Thyroid gland (tissue), 4 donors: ENCODE data around the gene BEND7. TPM values are rescaled to one million over a fixed set of nuclear protein-coding genes. Genes with fewer than 3 reads are reported as not detected.
A peak's percentile ranks its signal among the peaks of the same experiment; 100 is the strongest.

ENCODE experiments used
- DNase-seq, 2 donors: peaks; one replicate each; pipeline ENCODE4 v3.0.0-alpha.2; 2019
- H3K27ac ChIP-seq, 3 donors: fragments of 200-600 bp; sonication (generic); 1 replicate in 2 of 3; 2 replicates in 1 of 3; pipeline ENCODE4 v1.5.1; 2016 to 2019; ENCODE audit warnings: mild to moderate bottlenecking in 1 of 3, moderate library complexity in 1 of 3
- H3K27me3 ChIP-seq: fragments of 200-600 bp; sonication (generic); one replicate; pipeline ENCODE4 v1.5.1; 2019
- H3K36me3 ChIP-seq, 2 donors: fragments of 200-600 bp; sonication (generic); one replicate each; pipeline ENCODE4 v1.5.1; 2016 to 2019
- H3K4me1 ChIP-seq, 2 donors: fragments of 200-600 bp; sonication (generic); one replicate each; pipeline ENCODE4 v1.5.1; 2017 to 2019
- H3K4me3 ChIP-seq, 3 donors: fragments of 200-600 bp; sonication (generic); replicated peaks in 1 of 3; 1 replicate in 2 of 3; 2 replicates in 1 of 3; pipeline ENCODE4 v1.5.1; 2016; ENCODE audit warnings: mild to moderate bottlenecking in 1 of 3
- H3K9me3 ChIP-seq: fragments of 200-600 bp; sonication (generic); one replicate; pipeline ENCODE4 v1.5.1; 2017
- POLR2A ChIP-seq, 2 donors: fragments of 450-650 bp; IDR thresholded peaks; one replicate each; pipeline ENCODE4 v1.6.1; 2017; ENCODE audit warnings: antibody characterized with exemption in 2 of 2, mild to moderate bottlenecking in 2 of 2, moderate library complexity in 1 of 2
- WGBS, 2 donors: methylation state at CpG; one replicate each; pipeline ENCODE4 v1.1.5; 2017; 5-methylcytosine and 5-hydroxymethylcytosine counted together
- intact Hi-C: fragments of 100-400 bp; cut with DNase I; formaldehyde crosslinking; loops from one replicate; pipeline ENCODE4 v1.15.1; 2023
- total RNA-seq, 4 donors: library from RNA; depleted of rRNA; stranded (reverse); fragments of >200 nt; gene quantifications; one replicate each; pipeline ENCODE4 v1.2.3, GENCODE V29; 2016
- TF ChIP-seq, protein P1 (sequence below), 6 experiments: fragments of 200-600 bp in 3 of 6; fragments of 450-650 bp in 3 of 6; sonication (generic) in 3 of 6; IDR thresholded peaks; one replicate each; pipeline ENCODE4 v1.5.1; 2016 to 2019; ENCODE audit warnings: antibody characterized with exemption in 6 of 6, mild to moderate bottlenecking in 2 of 6, inconsistent platforms in 1 of 6, moderate library complexity in 1 of 6

BEND7 gene
- total RNA-seq, 4 donors from 2014 or later: 51.3 to 106 (median 84.3) TPM

DNA sequence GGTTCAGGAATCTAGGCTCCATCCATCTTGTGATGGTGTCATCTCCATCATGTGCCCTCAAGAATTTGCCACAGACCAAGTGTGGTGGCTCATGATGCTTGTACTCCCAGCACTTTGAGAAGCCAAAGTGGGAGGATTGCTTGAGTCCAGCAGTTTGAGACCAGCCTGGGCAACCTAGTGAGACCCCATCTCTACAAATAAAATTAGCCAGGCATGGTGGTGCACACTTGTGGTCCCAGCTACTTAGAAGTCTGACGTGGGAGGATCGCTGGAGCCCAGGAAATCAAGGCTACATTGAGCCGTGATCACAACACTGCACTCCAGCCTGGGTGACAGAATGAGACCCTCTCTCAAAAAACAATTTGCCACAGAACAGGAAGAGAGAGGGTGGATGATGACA, 127.7 kb downstream of the BEND7 start:
- DNase-seq: no peak
- TF ChIP-seq, protein P1, sequence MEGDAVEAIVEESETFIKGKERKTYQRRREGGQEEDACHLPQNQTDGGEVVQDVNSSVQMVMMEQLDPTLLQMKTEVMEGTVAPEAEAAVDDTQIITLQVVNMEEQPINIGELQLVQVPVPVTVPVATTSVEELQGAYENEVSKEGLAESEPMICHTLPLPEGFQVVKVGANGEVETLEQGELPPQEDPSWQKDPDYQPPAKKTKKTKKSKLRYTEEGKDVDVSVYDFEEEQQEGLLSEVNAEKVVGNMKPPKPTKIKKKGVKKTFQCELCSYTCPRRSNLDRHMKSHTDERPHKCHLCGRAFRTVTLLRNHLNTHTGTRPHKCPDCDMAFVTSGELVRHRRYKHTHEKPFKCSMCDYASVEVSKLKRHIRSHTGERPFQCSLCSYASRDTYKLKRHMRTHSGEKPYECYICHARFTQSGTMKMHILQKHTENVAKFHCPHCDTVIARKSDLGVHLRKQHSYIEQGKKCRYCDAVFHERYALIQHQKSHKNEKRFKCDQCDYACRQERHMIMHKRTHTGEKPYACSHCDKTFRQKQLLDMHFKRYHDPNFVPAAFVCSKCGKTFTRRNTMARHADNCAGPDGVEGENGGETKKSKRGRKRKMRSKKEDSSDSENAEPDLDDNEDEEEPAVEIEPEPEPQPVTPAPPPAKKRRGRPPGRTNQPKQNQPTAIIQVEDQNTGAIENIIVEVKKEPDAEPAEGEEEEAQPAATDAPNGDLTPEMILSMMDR (IDR thresholded peaks at IDR 0.05): no peak
- no peak for TF ChIP-seq POLR2A (IDR thresholded peaks at IDR 0.05)
- H3K27me3 ChIP-seq: no peaks in the 10 kb centered on the region
- peak overlapping the region in 1 of 3 donors; percentile 85 for H3K27ac ChIP-seq
- H3K4me3 ChIP-seq: no peak overlapping the region
- WGBS, 2 donors: 90 to 100% methylated on average over 3 of the region's 3 CpGs
- H3K4me1 ChIP-seq: peaks cover 3 to 6% of the 10 kb centered on the region in 2 donors
- H3K36me3 ChIP-seq: no peaks in the 10 kb centered on the region
- intact Hi-C loops: no loop called here
- no peaks in the 10 kb centered on the region for H3K9me3 ChIP-seq

- Histone ChIP-seq H3K4me3 (no peak overlapping the region), H3K27ac (no peak overlapping the region), H3K4me1 (peaks cover 3 to 6% of the 10 kb centered on the region in 2 donors), H3K9me3 (no peaks in the 10 kb centered on the region), H3K27me3 (no peaks in the 10 kb centered on the region), H3K36me3 (no peaks in the 10 kb centered on the region)
- 81 to 85% methylated on average over 15 of the region's 15 CpGs for WGBS, 2 donors
- intact Hi-C loops: no loop called here
- TF ChIP-seq, protein P1 (IDR thresholded peaks at IDR 0.05): no peak
- DNase-seq: no peak
These were observed 128.4 kb downstream of the BEND7 start for GRCh38 chr10:13400196-13400965.

- 91 to 95% methylated on average over 2 of the region's 2 CpGs for WGBS, 2 donors
- H3K36me3 ChIP-seq: no peaks in the 10 kb centered on the region
These were observed 129.1 kb downstream of the BEND7 start for GRCh38 chr10:13399752-13400151.

DNA sequence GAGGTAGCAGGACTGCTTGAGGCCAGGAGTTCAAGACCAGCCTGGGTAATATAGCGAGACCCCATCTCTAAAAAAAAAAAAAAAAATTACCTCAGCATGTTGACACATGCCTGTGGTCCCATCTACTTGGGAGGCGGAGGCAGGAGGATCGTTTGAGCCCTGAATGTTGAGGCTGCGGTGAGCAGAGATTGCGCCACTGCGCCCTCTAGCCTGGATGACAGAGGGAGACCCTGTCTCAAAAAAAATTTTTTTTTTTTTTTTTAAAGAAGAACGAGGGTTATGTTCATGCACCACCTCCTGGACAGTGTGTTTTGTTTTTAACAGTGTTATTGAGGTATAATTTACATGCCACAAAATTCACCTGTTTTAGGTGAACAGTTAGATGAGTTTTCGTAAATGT, 129.6 kb downstream of the BEND7 start:
- no peak for DNase-seq
- Histone ChIP-seq H3K4me3 (no peak overlapping the region), H3K9me3 (no peaks in the 10 kb centered on the region), H3K36me3 (no peaks in the 10 kb centered on the region), H3K27ac (no peak overlapping the region), H3K27me3 (no peaks in the 10 kb centered on the region), H3K4me1 (peaks cover 3 to 6% of the 10 kb centered on the region in 2 donors)
- TF ChIP-seq, protein P1 (IDR thresholded peaks at IDR 0.05): no peak
- no peak for TF ChIP-seq POLR2A (IDR thresholded peaks at IDR 0.05)
- intact Hi-C loops: no loop called here
- 89 to 92% methylated on average over 8 of the region's 8 CpGs for WGBS, 2 donors

More at GRCh38 chr10:13399752-13400151, 129.1 kb downstream of the BEND7 start:
- TF ChIP-seq, protein P1 (IDR thresholded peaks at IDR 0.05): no peak
- no peak for TF ChIP-seq POLR2A (IDR thresholded peaks at IDR 0.05)
- no peaks in the 10 kb centered on the region for H3K9me3 ChIP-seq
- intact Hi-C loops: no loop called here
- DNase-seq: no peak
- H3K4me1 ChIP-seq: peaks cover 3 to 6% of the 10 kb centered on the region in 2 donors
- H3K27ac ChIP-seq: no peak overlapping the region
- no peak overlapping the region for H3K4me3 ChIP-seq
- H3K27me3 ChIP-seq: no peaks in the 10 kb centered on the region

GRCh38 chr10:13397052-13397451, 131.8 kb downstream of the BEND7 start:
- H3K36me3 ChIP-seq: no peaks in the 10 kb centered on the region
- TF ChIP-seq POLR2A (IDR thresholded peaks at IDR 0.05): no peak
- TF ChIP-seq, protein P1 (IDR thresholded peaks at IDR 0.05): no peak
- H3K27me3 ChIP-seq: no peaks in the 10 kb centered on the region
- intact Hi-C loops: no loop called here
- no peak for DNase-seq
- no peak overlapping the region for H3K27ac ChIP-seq
- 96 to 97% methylated on average over 3 of the region's 3 CpGs for WGBS, 2 donors
- H3K9me3 ChIP-seq: no peaks in the 10 kb centered on the region
- peaks cover 0 to under 1% of the 10 kb centered on the region in 2 donors for H3K4me1 ChIP-seq
- no peak overlapping the region for H3K4me3 ChIP-seq
